Measurements from ENCODE around the gene TM7SF3.

TM7SF3 gene

GRCh38 chr12:26953447-26953846 is 60.7 kb downstream of the TM7SF3 start:
- no peak for TF ChIP-seq CTCF (IDR thresholded peaks at IDR 0.05; ENCODE audit: insufficient read depth, low read length, missing control alignments)
- ChIA-PET POLR2A (no interaction called here), CTCF (interaction anchor here (1.6 kb wide), 1 partner anchor 57 kb away, joined by 3 read pairs; no protein-coding TSS in a partner anchor)
- no peak for DNase-seq (ENCODE audit: low read depth, low spot score)
- H3K4me3 ChIP-seq (ENCODE audit: low read depth, low read length), result no peak overlapping the region

GRCh38 chr12:26948309-26948708 is 65.9 kb downstream of the TM7SF3 start:
- H3K4me3 ChIP-seq (ENCODE audit: low read depth, low read length), result no peak overlapping the region
- no peak for DNase-seq (ENCODE audit: low read depth, low spot score)
- TF ChIP-seq CTCF (IDR thresholded peaks at IDR 0.05; ENCODE audit: insufficient read depth, low read length, missing control alignments), result no peak
- ChIA-PET POLR2A (no interaction called here), CTCF (no interaction called here)

GRCh38 chr12:26941215-26941594 is 73.0 kb downstream of the TM7SF3 start:
- no peak for DNase-seq (ENCODE audit: low read depth, low spot score)
- CTCF ChIA-PET, result interaction anchor here (1.2 kb wide), 1 partner anchor 73 kb away, joined by 4 read pairs; the partner anchor contains the start of gene TM7SF3
- TF ChIP-seq CTCF (IDR thresholded peaks at IDR 0.05; ENCODE audit: insufficient read depth, low read length, missing control alignments), result no peak
- POLR2A ChIA-PET, result no interaction called here
- H3K4me3 ChIP-seq (ENCODE audit: low read depth, low read length), result no peak overlapping the region

- no peak for TF ChIP-seq CTCF (IDR thresholded peaks at IDR 0.05; ENCODE audit: insufficient read depth, low read length, missing control alignments)
- CTCF ChIA-PET, result no interaction called here
- POLR2A ChIA-PET, result no interaction called here
- DNase-seq (ENCODE audit: low read depth, low spot score), result no peak
- no peak overlapping the region for H3K4me3 ChIP-seq (ENCODE audit: low read depth, low read length)
Observed at GRCh38 chr12:26940516-26941214, 73.5 kb downstream of the TM7SF3 start.

GRCh38 chr12:26939953-26940352 is 74.2 kb downstream of the TM7SF3 start:
- no peak for DNase-seq (ENCODE audit: low read depth, low spot score)
- H3K4me3 ChIP-seq (ENCODE audit: low read depth, low read length), result peak overlapping the region; percentile 94
- CTCF ChIA-PET, result interaction anchor here (1.3 kb wide), 1 partner anchor 20 kb away, joined by 3 read pairs; no protein-coding TSS in a partner anchor
- POLR2A ChIA-PET, result no interaction called here
- no peak for TF ChIP-seq CTCF (IDR thresholded peaks at IDR 0.05; ENCODE audit: insufficient read depth, low read length, missing control alignments)

- ChIA-PET CTCF (interaction anchor here (1.3 kb wide), 1 partner anchor 20 kb away, joined by 3 read pairs; no protein-coding TSS in a partner anchor), POLR2A (interaction anchor here (0.8 kb wide), 1 partner anchor 21 kb away, joined by 3 read pairs; no protein-coding TSS in a partner anchor)
- no peak for TF ChIP-seq CTCF (IDR thresholded peaks at IDR 0.05; ENCODE audit: insufficient read depth, low read length, missing control alignments)
- peak overlapping the region; percentile 94 for H3K4me3 ChIP-seq (ENCODE audit: low read depth, low read length)
- DNase-seq (ENCODE audit: low read depth, low spot score), result no peak
Observed at GRCh38 chr12:26939192-26939832, 74.9 kb downstream of the TM7SF3 start.
